ENCODE results near the gene SHROOM3.

Gene SHROOM3

GRCh38 chr4:76494871-76495590, 60.0 kb downstream of the SHROOM3 start:
- TF ChIP-seq GATA3 (IDR thresholded peaks at IDR 0.05; ENCODE audit: low read depth, low read length) (no peak), GATA2 (IDR thresholded peaks at IDR 0.05; ENCODE audit: low read depth, low read length) (no peak)

GRCh38 chr4:76498550-76498949, 63.5 kb downstream of the SHROOM3 start:
- TF ChIP-seq GATA2 (IDR thresholded peaks at IDR 0.05; ENCODE audit: low read depth, low read length), result no peak
- no peak for TF ChIP-seq GATA3 (IDR thresholded peaks at IDR 0.05; ENCODE audit: low read depth, low read length)

DNA sequence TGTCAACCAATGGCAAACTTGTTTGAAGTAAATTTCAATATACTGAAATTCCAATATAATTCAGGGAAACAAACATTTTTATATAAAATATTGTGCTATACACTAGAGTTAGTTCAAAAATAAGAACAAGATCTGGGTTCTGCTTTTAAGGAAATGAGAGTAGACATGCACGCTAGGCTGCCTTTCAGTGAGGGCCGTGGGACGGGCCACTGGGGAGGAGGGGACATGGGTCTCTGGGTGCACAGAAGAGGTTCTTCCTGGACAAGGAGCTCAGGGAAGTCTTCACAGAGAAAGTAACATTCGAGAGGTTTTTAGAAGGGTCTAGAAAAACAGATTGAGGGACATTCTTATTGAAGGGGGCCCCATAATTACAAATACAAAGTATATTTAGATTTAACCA, 64.4 kb downstream of the SHROOM3 start:
- TF ChIP-seq GATA3 (IDR thresholded peaks at IDR 0.05; ENCODE audit: low read depth, low read length), result no peak
- TF ChIP-seq GATA2 (IDR thresholded peaks at IDR 0.05; ENCODE audit: low read depth, low read length), result no peak

DNA sequence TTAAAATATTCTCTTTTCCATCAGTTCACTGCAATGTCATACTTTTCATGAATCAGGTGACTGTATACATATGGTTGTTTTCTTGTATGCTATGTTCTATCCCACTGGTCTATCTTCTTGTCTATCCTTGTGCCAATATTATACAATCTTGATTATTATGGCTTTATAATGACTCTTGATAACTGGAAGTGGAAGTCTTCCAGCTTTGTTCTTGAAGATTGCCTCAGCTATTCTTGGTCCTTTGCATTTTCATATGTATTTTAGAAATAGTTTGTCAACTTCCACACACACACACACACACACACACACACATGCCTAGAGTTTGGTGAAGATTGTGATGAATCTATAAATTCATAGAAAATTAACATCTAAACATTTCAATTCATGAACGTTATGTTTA, 67.9 kb downstream of the SHROOM3 start:
- TF ChIP-seq GATA3 (IDR thresholded peaks at IDR 0.05; ENCODE audit: low read depth, low read length) (no peak), GATA2 (IDR thresholded peaks at IDR 0.05; ENCODE audit: low read depth, low read length) (no peak)

GRCh38 chr4:76504613-76505465, 69.8 kb downstream of the SHROOM3 start:
- TF ChIP-seq GATA3 (IDR thresholded peaks at IDR 0.05; ENCODE audit: low read depth, low read length), result no peak
- TF ChIP-seq GATA2 (IDR thresholded peaks at IDR 0.05; ENCODE audit: low read depth, low read length), result no peak

DNA sequence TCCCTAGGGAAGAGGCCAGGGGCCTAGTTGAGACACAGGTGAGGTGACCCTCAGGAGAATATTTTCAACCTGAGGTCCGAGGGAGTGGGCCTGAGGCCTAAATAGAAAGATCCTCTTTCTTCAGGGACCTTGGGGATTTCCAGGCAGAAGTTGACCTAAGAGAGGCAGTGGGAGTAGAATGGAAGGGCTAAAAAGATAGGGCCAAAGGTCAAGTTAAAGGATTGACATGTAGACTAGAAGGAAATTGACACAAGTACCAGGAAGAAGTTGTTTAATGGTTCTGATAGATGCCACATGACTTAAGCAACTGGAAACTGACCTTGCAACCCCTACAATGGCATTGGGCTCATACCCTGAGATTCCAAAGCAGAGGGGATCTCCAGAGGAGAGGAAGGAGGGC, 76.9 kb downstream of the SHROOM3 start:
- no peak for TF ChIP-seq GATA2 (IDR thresholded peaks at IDR 0.05; ENCODE audit: low read depth, low read length)
- TF ChIP-seq GATA3 (IDR thresholded peaks at IDR 0.05; ENCODE audit: low read depth, low read length), result no peak

- no peak for TF ChIP-seq GATA3 (IDR thresholded peaks at IDR 0.05; ENCODE audit: low read depth, low read length)
- no peak for TF ChIP-seq GATA2 (IDR thresholded peaks at IDR 0.05; ENCODE audit: low read depth, low read length)
These were observed 78.5 kb downstream of the SHROOM3 start for GRCh38 chr4:76513482-76513881.

DNA sequence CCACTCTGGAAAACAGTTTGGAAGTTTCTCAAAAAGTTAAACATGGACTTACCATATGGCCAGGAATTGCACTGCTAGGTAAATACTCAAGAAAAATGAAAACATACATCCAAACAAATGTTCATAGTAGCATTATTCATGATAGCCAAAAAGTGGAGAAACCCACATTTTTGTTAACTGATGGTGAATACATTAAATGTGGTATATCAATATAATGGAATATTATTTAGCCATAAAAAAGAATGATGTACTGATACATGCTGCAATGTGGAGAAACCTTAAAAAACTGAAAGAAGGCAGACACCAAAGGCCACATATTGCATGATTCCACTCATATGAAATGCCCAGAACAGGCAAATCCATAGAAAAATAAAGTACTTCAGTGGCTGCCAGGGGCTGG, 79.1 kb downstream of the SHROOM3 start:
- TF ChIP-seq GATA2 (IDR thresholded peaks at IDR 0.05; ENCODE audit: low read depth, low read length) (no peak), GATA3 (IDR thresholded peaks at IDR 0.05; ENCODE audit: low read depth, low read length) (no peak)

GRCh38 chr4:76515975-76516843, 81.2 kb downstream of the SHROOM3 start:
- no peak for TF ChIP-seq GATA3 (IDR thresholded peaks at IDR 0.05; ENCODE audit: low read depth, low read length)

- no peak for TF ChIP-seq GATA3 (IDR thresholded peaks at IDR 0.05; ENCODE audit: low read depth, low read length)
- no peak for TF ChIP-seq GATA2 (IDR thresholded peaks at IDR 0.05; ENCODE audit: low read depth, low read length)
These were observed 83.2 kb downstream of the SHROOM3 start for GRCh38 chr4:76518241-76518640.

DNA sequence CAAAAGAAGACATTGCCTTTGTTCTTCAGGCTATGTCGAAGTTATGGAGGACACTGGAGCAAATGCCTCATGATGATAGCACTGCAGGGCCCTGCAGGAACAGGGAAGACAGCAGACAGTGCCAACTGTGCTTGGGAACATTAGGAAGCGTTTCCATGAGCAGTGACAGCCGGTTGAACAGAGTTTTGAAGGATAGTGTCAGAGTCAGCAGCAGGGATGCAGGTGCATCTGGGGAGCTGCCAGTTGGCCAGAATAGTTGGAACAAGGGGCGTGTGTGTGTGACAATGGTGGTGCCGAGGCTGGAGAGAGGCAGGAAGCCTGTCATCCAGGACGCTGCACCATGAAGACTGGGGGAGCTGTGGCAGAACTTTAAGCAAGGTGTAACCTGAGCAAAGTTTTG, 88.6 kb downstream of the SHROOM3 start:
- no peak for TF ChIP-seq GATA2 (IDR thresholded peaks at IDR 0.05; ENCODE audit: low read depth, low read length)
- TF ChIP-seq GATA3 (IDR thresholded peaks at IDR 0.05; ENCODE audit: low read depth, low read length), result no peak

GRCh38 chr4:76525751-76526150, 90.7 kb downstream of the SHROOM3 start:
- no peak for TF ChIP-seq GATA3 (IDR thresholded peaks at IDR 0.05; ENCODE audit: low read depth, low read length)
- no peak for TF ChIP-seq GATA2 (IDR thresholded peaks at IDR 0.05; ENCODE audit: low read depth, low read length)

DNA sequence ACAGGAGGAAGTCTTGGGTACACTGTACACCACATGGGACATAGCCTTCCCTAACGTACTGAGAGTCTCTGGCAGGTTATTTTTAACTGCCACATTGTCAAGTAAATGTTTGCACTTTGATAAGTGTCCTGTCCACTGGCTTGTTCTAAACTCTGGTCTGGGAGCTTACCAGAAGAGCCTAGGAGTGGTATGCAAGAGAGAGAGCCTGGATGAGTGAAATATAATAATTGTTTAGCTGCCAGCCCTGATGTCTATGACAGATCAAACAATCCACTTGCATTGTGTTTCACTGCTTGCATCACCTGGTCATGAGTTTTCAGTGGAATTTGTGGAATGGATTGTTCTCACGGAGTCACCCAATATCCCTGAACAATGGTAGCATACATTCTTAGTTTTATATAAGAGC, 91.6 kb downstream of the SHROOM3 start:
- no peak for TF ChIP-seq GATA2 (IDR thresholded peaks at IDR 0.05; ENCODE audit: low read depth, low read length)
- TF ChIP-seq GATA3 (IDR thresholded peaks at IDR 0.05; ENCODE audit: low read depth, low read length), result no peak

DNA sequence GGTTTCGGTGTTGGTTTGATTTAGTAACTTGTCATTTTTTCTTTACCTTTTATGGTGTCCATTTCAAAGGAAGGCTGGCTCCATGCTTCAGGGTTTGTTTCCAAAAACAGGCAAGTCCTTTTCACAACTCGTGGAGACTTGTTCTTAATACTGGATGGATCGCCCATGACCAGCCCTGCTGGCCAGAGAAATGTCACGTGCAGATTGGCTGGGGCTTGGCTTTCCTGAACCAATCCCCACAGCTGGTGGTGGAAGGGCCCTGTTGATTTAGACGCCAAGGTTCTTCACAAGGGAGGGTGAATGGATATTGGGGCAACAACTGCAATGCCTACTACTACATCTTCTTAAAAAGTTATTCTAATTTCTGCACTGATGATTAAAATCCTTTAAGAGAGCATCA, 92.6 kb downstream of the SHROOM3 start:
- TF ChIP-seq GATA3 (IDR thresholded peaks at IDR 0.05; ENCODE audit: low read depth, low read length) (no peak), GATA2 (IDR thresholded peaks at IDR 0.05; ENCODE audit: low read depth, low read length) (no peak)

Data from SH-SY5Y (cell line).